RWPE2 (cell line): Measurements from ENCODE around the gene ADAMTS6.

Experiments
- ATAC-seq: fragments of 200-7000 bp; cut with Tn5 transposase; 3 replicates; pipeline ENCODE4 v1.9.1; 2021; ENCODE audit warnings: low read depth
- DNase-seq: peaks from one replicate; pipeline ENCODE4 v3.0.0-alpha.2; 2020; ENCODE audit warnings: low spot score
- H3K27ac ChIP-seq: fragments of 450-650 bp; 2 replicates; pipeline ENCODE4 v1.5.1; 2017; ENCODE audit warnings: mild to moderate bottlenecking; ENCODE audit not compliant: poor library complexity, severe bottlenecking
- H3K27me3 ChIP-seq: fragments of 250-450 bp; sonication (Bioruptor Pico); 2 replicates; pipeline ENCODE4 v1.5.1; 2021; ENCODE audit warnings: mild to moderate bottlenecking, moderate library complexity; ENCODE audit not compliant: insufficient read depth, poor library complexity, severe bottlenecking
- H3K36me3 ChIP-seq: fragments of 250-450 bp; sonication (Bioruptor Pico); 2 replicates; pipeline ENCODE4 v1.5.1; 2020; ENCODE audit warnings: low read depth, mild to moderate bottlenecking, moderate library complexity
- H3K4me1 ChIP-seq: fragments of 250-450 bp; sonication (Bioruptor Pico); 2 replicates; pipeline ENCODE4 v1.5.1; 2021; ENCODE audit warnings: mild to moderate bottlenecking, moderate library complexity; ENCODE audit not compliant: insufficient read depth, poor library complexity, severe bottlenecking
- H3K4me3 ChIP-seq: fragments of 250-450 bp; sonication (Bioruptor Pico); 2 replicates; pipeline ENCODE4 v1.5.1; 2021; ENCODE audit warnings: mild to moderate bottlenecking, moderate library complexity; ENCODE audit not compliant: severe bottlenecking
- H3K9me3 ChIP-seq: fragments of 250-450 bp; sonication (Bioruptor Pico); 2 replicates; pipeline ENCODE4 v1.5.1; 2021; ENCODE audit warnings: mild to moderate bottlenecking, moderate library complexity; ENCODE audit not compliant: severe bottlenecking
- CTCF ChIP-seq: fragments of 450-650 bp; IDR thresholded peaks from one replicate; pipeline ENCODE4 v1.5.1; 2017; ENCODE audit warnings: mild to moderate bottlenecking, moderate library complexity; ENCODE audit not compliant: poor library complexity, severe bottlenecking

The ADAMTS6 gene

GRCh38 chr5:65142511-65143011 is 339.2 kb downstream of the ADAMTS6 start:
- Histone ChIP-seq H3K36me3 (no peaks in the 10 kb centered on the region), H3K4me1 (no peaks in the 10 kb centered on the region), H3K9me3 (no peaks in the 10 kb centered on the region), H3K27ac (peak overlapping the region; percentile 31), H3K4me3 (no peak overlapping the region), H3K27me3 (no peaks in the 10 kb centered on the region)
- peak; percentile 76 for ATAC-seq
- TF ChIP-seq CTCF: no peak
- no peak for DNase-seq

GRCh38 chr5:65142016-65142415 is 339.7 kb downstream of the ADAMTS6 start:
- Histone ChIP-seq H3K4me3 (no peak overlapping the region), H3K27ac (peak overlapping the region; percentile 31), H3K4me1 (no peaks in the 10 kb centered on the region), H3K9me3 (no peaks in the 10 kb centered on the region), H3K36me3 (no peaks in the 10 kb centered on the region), H3K27me3 (no peaks in the 10 kb centered on the region)
- no peak for TF ChIP-seq CTCF
- ATAC-seq (no peak), DNase-seq (no peak)

GRCh38 chr5:65141493-65141892 is 340.2 kb downstream of the ADAMTS6 start:
- H3K27me3 ChIP-seq: no peaks in the 10 kb centered on the region
- no peak overlapping the region for H3K4me3 ChIP-seq
- ATAC-seq: no peak
- no peaks in the 10 kb centered on the region for H3K36me3 ChIP-seq
- no peak for TF ChIP-seq CTCF
- no peaks in the 10 kb centered on the region for H3K9me3 ChIP-seq
- no peak for DNase-seq
- no peaks in the 10 kb centered on the region for H3K4me1 ChIP-seq
- no peak overlapping the region for H3K27ac ChIP-seq

GRCh38 chr5:65137631-65138030 is 344.1 kb downstream of the ADAMTS6 start:
- no peak for TF ChIP-seq CTCF
- Histone ChIP-seq H3K36me3 (no peaks in the 10 kb centered on the region), H3K27me3 (no peaks in the 10 kb centered on the region), H3K9me3 (no peaks in the 10 kb centered on the region), H3K4me3 (no peak overlapping the region), H3K27ac (no peak overlapping the region), H3K4me1 (no peaks in the 10 kb centered on the region)
- ATAC-seq (no peak), DNase-seq (no peak)

- H3K36me3 ChIP-seq: no peaks in the 10 kb centered on the region
- ATAC-seq (no peak), DNase-seq (no peak)
- no peak overlapping the region for H3K4me3 ChIP-seq
- H3K27ac ChIP-seq: no peak overlapping the region
- no peaks in the 10 kb centered on the region for H3K9me3 ChIP-seq
- H3K27me3 ChIP-seq: no peaks in the 10 kb centered on the region
- no peaks in the 10 kb centered on the region for H3K4me1 ChIP-seq
- no peak for TF ChIP-seq CTCF
Observed at GRCh38 chr5:65133477-65134110, 348.1 kb downstream of the ADAMTS6 start.
